Stimulated activated effector memory CD8-positive, alpha-beta T cell treated with anti-CD3 and anti-CD28 coated beads, Interleukin-12 subunit alpha, Interleukin-12 subunit beta, amount 100 ng/mL, for 72 hours (primary cell): Measurements from ENCODE around the gene CACNA1C.

Source experiments
- ATAC-seq: fragments of 150-1000 bp; cut with Tn5 transposase; 2 replicates; pipeline ENCODE4 v1.10.0; 2021
- DNase-seq, 2 donors: peaks; one replicate each; pipeline ENCODE4 v3.0.0; 2021 to 2022; ENCODE audit warnings: low spot score in 2 of 2
- H3K27ac Mint-ChIP-seq: one replicate; pipeline ENCODE4 v1.8.0; 2022; ENCODE audit warnings: mild to moderate bottlenecking, mixed read lengths
- H3K36me3 Mint-ChIP-seq: one replicate; pipeline ENCODE4 v1.8.0; 2022; ENCODE audit warnings: mild to moderate bottlenecking, mixed read lengths
- H3K4me1 Mint-ChIP-seq: one replicate; pipeline ENCODE4 v1.8.0; 2022; ENCODE audit warnings: mixed read lengths
- H3K4me3 Mint-ChIP-seq: one replicate; pipeline ENCODE4 v1.8.0; 2022; ENCODE audit warnings: mild to moderate bottlenecking, mixed read lengths
- H3K9me3 Mint-ChIP-seq: one replicate; pipeline ENCODE4 v1.8.0; 2022; ENCODE audit warnings: mixed read lengths

Gene CACNA1C

GRCh38 chr12:2052826-2053678, at the start of gene CACNA1C:
CACNA1C (plus strand) TSS chr12:2052987; CDS start chr12:2053563, 576 bp downstream.
- Mint-ChIP-seq H3K36me3 (no peaks in the 10 kb centered on the region), H3K4me1 (peaks cover 27% of the 10 kb centered on the region), H3K4me3 (peak within 1 kb of the TSS; percentile 65), H3K9me3 (no peaks in the 10 kb centered on the region), H3K27ac (no peak within 1 kb of the TSS)
- ATAC-seq (peak; percentile 73), DNase-seq (peak in 1 of 2 donors; percentile 61)

- peak; percentile 43 for ATAC-seq
Measured at GRCh38 chr12:2003676-2004112, 49.1 kb upstream of the CACNA1C start.

GRCh38 chr12:2004113-2004929, 48.5 kb upstream of the CACNA1C start, which contains the start of gene DCP1B:
DCP1B (minus strand) TSS chr12:2004457; CDS start chr12:2004431, 26 bp downstream.
- Mint-ChIP-seq H3K36me3 (peaks cover 12% of the 10 kb centered on the region), H3K27ac (peak within 1 kb of the TSS; percentile 100), H3K4me3 (peak within 1 kb of the TSS; percentile 100), H3K9me3 (no peaks in the 10 kb centered on the region), H3K4me1 (peaks cover 29% of the 10 kb centered on the region)
- ATAC-seq (peak; percentile 100), DNase-seq (peak; percentile 86 to 96)

More at GRCh38 chr12:2003676-2004112, 49.1 kb upstream of the CACNA1C start:
- H3K36me3 Mint-ChIP-seq = peaks cover 12% of the 10 kb centered on the region
- peak overlapping the region; percentile 100 for H3K27ac Mint-ChIP-seq
- peaks cover 29% of the 10 kb centered on the region for H3K4me1 Mint-ChIP-seq
- H3K9me3 Mint-ChIP-seq = no peaks in the 10 kb centered on the region
- peak overlapping the region; percentile 100 for H3K4me3 Mint-ChIP-seq
- DNase-seq = no peak

- Mint-ChIP-seq H3K36me3 (peaks cover 10% of the 10 kb centered on the region), H3K27ac (no peak overlapping the region), H3K4me3 (no peak overlapping the region), H3K4me1 (peaks cover 13% of the 10 kb centered on the region), H3K9me3 (no peaks in the 10 kb centered on the region)
- ATAC-seq (no peak), DNase-seq (no peak)
Measured at GRCh38 chr12:2008677-2009076, 44.1 kb upstream of the CACNA1C start.

GRCh38 chr12:2009623-2010022, 43.2 kb upstream of the CACNA1C start:
- Mint-ChIP-seq H3K9me3 (no peaks in the 10 kb centered on the region), H3K27ac (no peak overlapping the region), H3K4me3 (no peak overlapping the region), H3K4me1 (peaks cover 3% of the 10 kb centered on the region), H3K36me3 (peaks cover under 1% of the 10 kb centered on the region)
- DNase-seq (no peak), ATAC-seq (peak; percentile 64)

- no peak overlapping the region for H3K27ac Mint-ChIP-seq
- H3K36me3 Mint-ChIP-seq = no peaks in the 10 kb centered on the region
- peaks cover 3% of the 10 kb centered on the region for H3K4me1 Mint-ChIP-seq
- DNase-seq = no peak
- H3K9me3 Mint-ChIP-seq = no peaks in the 10 kb centered on the region
- H3K4me3 Mint-ChIP-seq = no peak overlapping the region
- ATAC-seq = no peak
Measured at GRCh38 chr12:2011643-2012607, 40.9 kb upstream of the CACNA1C start.

GRCh38 chr12:2013086-2013485, 39.7 kb upstream of the CACNA1C start:
- no peak overlapping the region for H3K27ac Mint-ChIP-seq
- H3K9me3 Mint-ChIP-seq = no peaks in the 10 kb centered on the region
- peaks cover 14% of the 10 kb centered on the region for H3K4me1 Mint-ChIP-seq
- DNase-seq (no peak), ATAC-seq (no peak)
- no peak overlapping the region for H3K4me3 Mint-ChIP-seq
- no peaks in the 10 kb centered on the region for H3K36me3 Mint-ChIP-seq

- ATAC-seq (no peak), DNase-seq (no peak)
- H3K4me3 Mint-ChIP-seq = no peak overlapping the region
- no peak overlapping the region for H3K27ac Mint-ChIP-seq
- H3K9me3 Mint-ChIP-seq = no peaks in the 10 kb centered on the region
- H3K4me1 Mint-ChIP-seq = peaks cover 17% of the 10 kb centered on the region
- no peaks in the 10 kb centered on the region for H3K36me3 Mint-ChIP-seq
Measured at GRCh38 chr12:2013527-2014223, 39.1 kb upstream of the CACNA1C start.

- DNase-seq = no peak
- H3K36me3 Mint-ChIP-seq = no peaks in the 10 kb centered on the region
- no peak overlapping the region for H3K27ac Mint-ChIP-seq
- peaks cover 17% of the 10 kb centered on the region for H3K4me1 Mint-ChIP-seq
- no peaks in the 10 kb centered on the region for H3K9me3 Mint-ChIP-seq
- H3K4me3 Mint-ChIP-seq = no peak overlapping the region
- ATAC-seq = no peak
Measured at GRCh38 chr12:2014231-2014630, 38.6 kb upstream of the CACNA1C start.

- peak overlapping the region; percentile 42 for H3K4me3 Mint-ChIP-seq
- H3K4me1 Mint-ChIP-seq = peaks cover 17% of the 10 kb centered on the region
- peak; percentile 80 for ATAC-seq
- H3K9me3 Mint-ChIP-seq = no peaks in the 10 kb centered on the region
- peak overlapping the region; percentile 56 for H3K27ac Mint-ChIP-seq
- no peak for DNase-seq
- H3K36me3 Mint-ChIP-seq = no peaks in the 10 kb centered on the region
Measured at GRCh38 chr12:2016862-2017545, 35.8 kb upstream of the CACNA1C start.

- H3K9me3 Mint-ChIP-seq = no peaks in the 10 kb centered on the region
- H3K4me1 Mint-ChIP-seq = peaks cover 17% of the 10 kb centered on the region
- no peak for DNase-seq
- H3K27ac Mint-ChIP-seq = peak overlapping the region; percentile 56
- no peaks in the 10 kb centered on the region for H3K36me3 Mint-ChIP-seq
- H3K4me3 Mint-ChIP-seq = peak overlapping the region; percentile 42
- peak; percentile 70 for ATAC-seq
Measured at GRCh38 chr12:2017546-2018337, 35.0 kb upstream of the CACNA1C start.

GRCh38 chr12:2018391-2018790, 34.4 kb upstream of the CACNA1C start:
- Mint-ChIP-seq H3K4me3 (no peak overlapping the region), H3K4me1 (peaks cover 17% of the 10 kb centered on the region), H3K36me3 (no peaks in the 10 kb centered on the region), H3K27ac (no peak overlapping the region), H3K9me3 (no peaks in the 10 kb centered on the region)
- DNase-seq (no peak), ATAC-seq (no peak)

GRCh38 chr12:2019126-2019525, 33.7 kb upstream of the CACNA1C start:
- ATAC-seq = no peak
- no peak for DNase-seq
- Mint-ChIP-seq H3K27ac (no peak overlapping the region), H3K9me3 (no peaks in the 10 kb centered on the region), H3K4me3 (no peak overlapping the region), H3K4me1 (peaks cover 17% of the 10 kb centered on the region), H3K36me3 (no peaks in the 10 kb centered on the region)
